GM18502 (cell line): Measurements from ENCODE around the gene AUP1.
A peak's percentile ranks its signal among the peaks of the same experiment; 100 is the strongest.

Experiments used
- ATAC-seq: cut with Tn5 transposase; IDR thresholded peaks from one replicate; pipeline ENCODE4 v1.9.1; 2021; ENCODE audit warnings: mild to moderate bottlenecking; ENCODE audit not compliant: unreplicated experiment, poor library complexity

AUP1 gene

DNA sequence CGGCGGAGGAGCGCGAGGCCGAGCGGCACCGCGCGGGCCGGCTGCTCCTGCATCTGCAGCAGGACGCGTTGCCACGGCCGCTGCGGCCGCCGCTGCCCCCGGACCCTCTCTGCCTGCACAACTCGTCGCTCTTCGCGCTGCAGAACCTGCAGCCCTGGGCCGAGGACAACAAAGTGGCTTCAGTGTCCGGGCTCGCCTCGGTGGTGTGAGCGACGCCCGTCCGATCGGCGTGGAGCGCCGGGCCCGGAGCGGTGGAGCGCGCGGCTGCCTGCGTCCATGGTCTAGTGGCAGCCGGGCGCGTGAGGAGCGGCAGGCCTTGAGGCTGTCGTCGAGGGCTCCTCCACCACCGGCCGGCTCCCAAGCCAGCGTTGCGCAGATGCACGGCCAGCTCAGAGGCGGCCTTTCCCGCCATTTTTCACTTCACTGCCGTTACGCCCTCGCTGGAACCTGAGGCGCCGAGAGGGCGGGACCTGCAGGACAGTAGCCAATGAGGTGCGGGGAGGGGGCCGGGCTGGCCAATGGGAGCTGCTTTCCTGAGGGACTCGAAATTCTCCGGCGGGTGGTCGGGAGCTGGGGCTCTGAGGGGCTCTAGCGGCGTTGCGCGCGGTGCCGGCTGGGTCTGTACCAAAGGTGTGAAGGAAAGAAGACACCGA lies 13.4 kb downstream of the AUP1 start:
- ATAC-seq, result peak; percentile 85

DNA sequence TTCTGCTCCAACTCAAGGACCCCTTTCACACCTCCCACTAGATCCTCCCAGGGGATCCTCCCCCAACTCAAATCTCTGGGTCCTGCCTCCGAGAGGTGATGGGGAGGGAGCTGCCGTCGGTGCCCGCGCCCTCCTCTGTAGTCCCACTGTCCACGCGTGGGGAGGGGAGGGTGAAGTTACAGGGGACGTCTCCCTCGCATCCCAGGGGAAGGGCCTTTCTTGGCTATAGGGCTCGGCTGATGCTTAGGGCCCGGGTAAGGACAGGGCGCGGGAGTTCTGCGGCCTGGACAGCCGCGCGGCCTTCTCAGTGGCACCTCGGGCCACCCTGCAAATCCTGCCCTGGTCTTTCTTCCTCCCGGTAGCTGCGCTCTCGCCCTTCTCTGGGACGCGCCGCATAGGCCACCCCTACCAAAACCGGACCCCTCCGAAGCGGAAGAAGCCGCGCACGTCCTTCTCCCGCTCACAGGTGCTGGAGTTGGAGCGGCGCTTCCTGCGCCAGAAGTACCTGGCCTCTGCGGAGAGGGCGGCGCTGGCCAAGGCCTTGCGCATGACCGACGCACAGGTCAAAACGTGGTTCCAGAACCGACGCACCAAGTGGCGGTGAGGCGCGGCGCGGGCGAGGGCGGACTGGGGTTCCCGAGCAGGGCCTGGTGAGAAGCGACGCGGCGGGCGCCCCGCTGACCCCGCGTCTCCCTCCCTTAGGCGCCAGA lies 14.1 kb downstream of the AUP1 start:
- ATAC-seq, result no peak

DNA sequence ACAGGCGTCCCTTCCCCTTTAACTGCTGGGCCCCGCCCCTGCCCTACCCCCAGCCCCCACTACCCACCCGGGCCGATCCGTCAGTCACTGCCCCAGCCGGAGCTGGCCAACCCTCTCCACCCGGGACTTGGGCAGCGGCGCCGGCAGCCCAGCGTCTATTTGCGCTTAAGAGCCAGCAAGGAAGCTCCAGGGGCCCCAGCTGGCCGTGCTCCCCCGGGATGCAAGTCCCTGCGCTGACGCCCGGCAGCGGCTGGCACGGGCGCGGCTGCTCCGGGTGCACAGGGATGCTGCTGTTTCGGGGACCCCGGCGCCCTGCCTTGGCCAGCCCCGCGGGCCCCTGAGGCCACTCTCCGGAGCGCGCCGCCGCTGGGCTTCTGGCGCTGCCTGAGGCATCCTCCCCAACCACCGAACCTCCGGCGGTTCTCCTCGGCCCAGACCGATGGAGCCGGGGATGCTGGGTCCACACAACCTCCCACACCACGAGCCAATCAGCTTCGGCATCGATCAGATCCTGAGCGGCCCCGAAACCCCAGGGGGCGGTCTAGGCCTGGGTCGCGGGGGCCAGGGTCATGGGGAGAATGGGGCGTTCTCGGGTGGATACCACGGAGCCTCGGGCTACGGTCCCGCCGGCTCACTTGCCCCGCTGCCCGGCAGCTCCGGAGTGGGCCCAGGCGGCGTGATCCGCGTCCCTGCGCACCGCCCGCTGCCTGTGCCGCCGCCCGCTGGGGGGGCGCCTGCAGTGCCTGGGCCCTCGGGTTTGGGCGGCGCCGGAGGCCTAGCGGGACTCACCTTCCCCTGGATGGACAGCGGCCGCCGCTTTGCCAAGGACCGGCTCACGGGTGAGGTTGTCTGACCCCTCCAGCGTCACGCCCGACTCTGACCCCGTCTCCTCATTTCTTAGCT lies 14.9 kb downstream of the AUP1 start, which contains the start of gene TLX2:
Gene TLX2 (plus strand): TSS at position 83 of the 903 bp plus-strand sequence. CDS start 357 bp downstream, at position 440.
- no peak for ATAC-seq

DNA sequence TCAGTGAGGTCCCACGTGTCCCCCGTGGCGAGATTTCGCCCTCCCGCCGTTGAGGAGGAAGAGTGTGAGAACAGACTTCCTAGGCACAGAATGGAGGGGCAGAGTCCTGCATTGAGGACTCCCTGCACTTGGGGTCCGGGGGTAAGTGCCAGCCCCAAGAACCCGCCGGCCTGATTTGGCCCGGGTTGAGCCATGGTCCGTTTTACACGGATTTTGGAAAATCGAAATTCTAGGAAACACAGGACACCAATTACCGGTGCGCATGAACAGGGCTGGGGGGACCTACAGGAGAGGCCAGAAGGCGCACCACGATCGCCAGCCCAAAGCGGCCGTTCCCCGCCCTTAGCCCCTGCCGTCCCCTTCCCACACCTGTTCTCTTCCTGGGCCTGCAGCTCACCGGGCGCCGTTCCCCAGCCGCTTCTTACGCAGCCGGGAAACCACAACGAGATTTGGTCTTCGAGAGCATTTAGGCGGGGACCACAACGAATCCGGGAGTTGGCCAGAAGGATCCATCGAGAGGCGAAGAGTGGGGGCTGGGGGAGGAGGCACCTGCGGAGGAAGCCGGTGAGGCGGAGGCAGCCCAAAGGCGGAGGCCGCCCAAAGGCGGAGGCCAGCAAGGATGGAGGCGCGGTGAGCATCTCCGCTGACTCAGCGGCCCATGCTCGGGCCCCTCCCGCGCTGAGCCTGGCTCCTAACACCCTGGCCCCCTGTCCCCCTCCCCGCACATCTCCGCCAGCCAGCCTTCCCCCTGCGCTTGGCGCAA lies 15.7 kb downstream of the AUP1 start:
- no peak for ATAC-seq

DNA sequence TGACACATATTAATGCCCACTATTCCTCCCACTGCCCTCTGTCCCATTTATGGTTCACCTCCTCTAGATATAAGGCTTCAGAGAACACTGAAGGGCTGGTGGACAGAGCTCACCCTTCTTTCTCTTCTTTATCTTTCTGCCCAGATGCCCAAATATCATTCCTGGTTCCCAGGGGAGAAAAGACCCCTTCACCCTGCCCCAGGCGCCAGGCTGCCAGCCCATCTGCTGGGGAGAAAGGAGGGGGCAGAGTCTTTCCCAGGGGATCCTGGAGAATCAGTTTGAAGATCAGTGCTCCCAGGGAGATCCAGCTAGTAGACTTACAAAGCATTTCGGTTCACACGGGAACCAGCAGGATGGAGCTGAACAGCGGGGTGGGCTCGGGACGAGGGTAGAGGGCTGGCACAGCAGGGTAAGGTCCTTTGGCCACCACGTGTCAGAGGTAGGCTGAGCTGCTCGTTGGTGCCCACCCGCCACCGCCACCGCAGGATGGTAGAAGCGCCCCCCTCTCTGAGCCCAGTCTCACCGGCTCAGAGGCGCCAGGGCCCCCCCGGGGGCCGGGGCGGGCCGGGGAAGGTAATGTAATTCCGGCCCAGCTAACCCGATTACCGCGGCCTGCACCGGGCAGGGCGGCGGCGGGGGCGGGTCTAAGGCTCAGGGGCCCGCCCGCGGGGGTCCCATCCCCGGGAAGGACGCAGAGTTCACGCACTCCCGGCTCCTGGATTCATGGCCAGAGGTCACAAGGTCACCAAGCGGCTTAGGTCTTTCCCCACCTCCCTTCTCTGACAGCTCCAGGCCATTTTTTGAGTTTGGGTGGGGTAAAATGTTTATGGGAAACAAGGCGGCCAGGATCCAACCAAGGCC lies 16.5 kb downstream of the AUP1 start:
- ATAC-seq, result no peak

DNA sequence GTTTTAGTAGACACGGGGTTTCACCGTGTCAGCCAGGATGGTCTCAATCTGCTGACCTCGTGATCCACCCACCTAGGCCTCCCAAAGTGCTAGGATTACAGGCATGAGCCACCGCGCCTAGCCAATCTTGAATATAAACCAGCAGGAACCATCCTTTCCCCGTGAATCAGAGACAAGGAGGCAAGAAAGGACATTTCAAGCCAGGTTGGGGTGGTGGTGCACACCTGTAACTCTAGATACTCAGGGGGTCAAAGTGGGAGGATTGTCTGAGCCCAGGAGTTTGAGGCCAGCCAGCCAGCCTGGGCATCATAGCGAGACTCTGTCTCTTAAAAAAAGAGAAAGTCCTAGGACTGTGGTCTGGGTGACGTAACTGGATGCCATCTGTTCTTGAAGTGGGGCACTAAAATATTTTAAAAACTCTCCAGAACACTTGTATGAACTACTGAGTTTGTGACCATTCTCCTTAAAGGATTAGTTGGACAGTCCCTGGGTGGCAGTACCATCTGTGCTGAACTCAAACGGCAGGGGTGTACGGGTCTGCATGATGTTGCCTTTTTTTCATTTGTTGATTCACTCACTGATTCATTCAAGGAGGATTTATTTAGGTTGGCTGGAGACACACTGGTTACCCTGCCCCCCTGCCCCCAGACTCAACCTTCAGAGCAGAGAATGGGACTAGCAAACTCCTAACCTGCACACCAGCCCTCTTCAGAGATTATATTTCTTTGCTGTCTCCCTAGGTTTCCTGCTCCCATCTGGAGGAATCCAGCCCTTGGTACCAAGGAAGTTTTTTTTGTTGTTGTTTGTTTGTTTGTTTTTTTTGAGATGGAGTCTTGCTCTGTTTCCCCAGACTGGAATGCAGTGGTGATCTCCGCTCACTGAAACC lies 18.2 kb downstream of the AUP1 start:
- no peak for ATAC-seq

DNA sequence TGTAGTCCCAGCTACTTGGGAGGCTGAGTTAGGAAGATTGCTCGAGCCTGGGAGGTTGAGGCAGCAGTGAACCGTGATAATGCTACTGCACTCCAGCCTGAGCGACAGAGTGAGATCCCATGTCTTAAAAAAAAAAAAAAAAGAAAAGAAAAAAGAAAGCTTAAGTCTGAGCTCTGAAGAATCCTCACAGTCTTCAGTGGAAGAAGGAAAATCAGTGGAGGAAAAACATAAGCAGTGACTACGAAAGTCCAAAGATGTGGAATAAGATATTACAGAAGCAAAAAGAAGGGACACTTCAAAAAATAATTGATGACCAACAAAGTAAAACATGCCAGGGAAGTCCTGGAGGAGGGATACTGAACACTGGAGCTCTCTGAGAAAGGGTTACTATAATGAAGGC lies 19.2 kb downstream of the AUP1 start:
- ATAC-seq, result no peak

DNA sequence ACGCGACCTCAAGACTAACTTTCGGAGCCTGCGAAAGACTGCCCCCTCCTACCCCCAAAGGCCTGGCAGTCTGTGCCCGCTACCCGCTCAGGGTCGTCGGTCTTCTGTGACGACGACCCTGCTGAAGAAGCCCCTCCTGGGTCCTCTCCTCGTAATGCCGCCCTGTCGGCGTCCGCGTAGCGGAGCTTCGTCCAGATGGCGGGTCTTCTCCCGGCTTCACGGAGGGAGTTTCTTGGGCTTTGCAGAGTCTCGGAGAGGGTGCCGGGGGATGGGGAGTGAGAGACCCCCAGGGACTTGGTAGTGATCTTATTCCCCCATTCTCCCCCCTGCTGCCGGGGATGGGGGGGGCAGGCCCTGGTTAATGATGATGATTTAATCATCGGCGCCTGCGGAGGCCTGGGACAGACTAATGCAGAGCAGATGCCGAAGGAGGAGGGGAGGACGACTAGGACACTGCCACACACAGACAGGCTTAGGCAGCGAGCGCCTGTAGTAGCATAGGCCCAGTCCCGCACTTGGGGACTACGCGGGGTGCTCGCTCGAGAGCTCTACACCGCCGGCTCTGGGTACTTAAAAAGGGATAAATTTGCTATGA lies 21.5 kb downstream of the AUP1 start:
- ATAC-seq, result no peak

DNA sequence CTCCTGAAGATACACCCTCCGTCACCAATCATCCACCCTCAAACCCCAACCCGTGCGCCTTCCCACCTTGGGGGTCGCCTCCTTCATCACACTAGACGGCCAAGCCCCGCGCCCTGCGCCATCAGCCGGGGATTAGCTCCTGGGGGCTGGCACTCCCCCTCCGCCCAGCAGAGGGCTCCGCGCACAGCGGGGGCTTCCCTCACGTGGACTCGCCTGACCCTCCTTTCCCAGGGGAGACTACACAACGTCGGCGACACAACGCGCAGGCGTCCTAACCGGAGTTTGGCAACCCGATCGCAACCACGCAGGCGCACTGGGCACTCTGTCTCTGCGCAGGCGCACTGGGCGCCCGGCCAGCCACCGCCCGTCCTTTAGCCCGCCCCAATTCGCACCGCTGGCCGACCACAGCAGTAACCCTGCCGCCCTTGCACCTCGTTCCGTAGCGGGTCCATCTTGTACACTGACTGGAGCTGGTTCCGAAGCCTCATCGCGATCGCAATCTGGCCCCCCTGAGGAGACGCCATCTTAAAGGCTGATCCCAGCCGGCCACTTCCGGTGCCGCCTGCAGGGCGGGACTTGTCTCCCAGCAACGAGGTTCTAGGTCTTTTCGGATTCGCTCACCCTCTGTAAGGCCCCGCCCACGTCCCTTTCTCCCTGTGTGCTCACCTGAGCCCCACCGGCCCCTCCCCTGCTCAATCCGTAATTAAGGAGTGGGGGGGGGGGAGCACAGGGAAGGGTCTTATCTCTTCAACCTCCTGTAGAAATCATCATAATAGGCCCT lies 22.2 kb downstream of the AUP1 start, which contains the start of gene PCGF1:
Gene PCGF1 (minus strand): TSS at position 551 of the 781 bp plus-strand sequence. CDS start 27 bp downstream, at position 524.
- ATAC-seq, result peak; percentile 91

DNA sequence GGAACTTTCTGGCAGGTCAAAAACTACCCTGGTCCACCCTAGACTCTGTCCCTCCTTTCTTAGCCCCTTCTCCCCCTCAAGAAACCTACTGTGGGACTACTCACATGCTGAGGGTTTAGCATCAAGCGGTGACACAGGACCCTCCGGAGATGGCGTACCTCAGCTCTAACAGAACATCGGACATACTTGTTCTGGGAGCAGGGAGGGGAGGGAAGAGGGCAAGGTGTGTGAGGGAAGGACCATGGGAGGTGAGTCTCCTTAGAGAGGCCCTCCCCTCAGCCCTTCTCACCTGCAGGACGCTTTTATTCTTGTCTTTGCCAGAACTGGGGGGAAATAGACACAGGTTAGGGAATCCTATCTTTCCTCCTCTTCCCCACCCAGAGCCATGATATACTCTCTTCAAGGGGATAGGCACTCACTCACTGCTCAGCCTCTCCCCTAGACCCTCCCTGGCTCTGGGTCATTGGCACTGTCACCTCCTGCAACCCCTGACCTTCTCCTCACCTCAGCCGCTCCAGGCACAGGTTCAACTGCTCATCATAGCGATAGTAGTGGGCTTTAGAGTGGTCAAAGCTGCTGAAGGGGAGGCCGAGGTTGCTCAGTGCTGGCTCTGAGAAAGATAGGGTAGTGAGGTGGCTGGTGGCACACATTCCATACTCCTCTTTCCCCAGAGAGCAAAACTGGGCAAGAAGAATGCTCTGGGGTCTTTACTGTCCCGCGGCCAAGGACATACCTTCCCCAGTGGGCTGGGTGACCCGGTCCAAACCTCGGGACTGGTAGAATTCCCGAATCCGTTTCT lies 23.9 kb downstream of the AUP1 start:
- ATAC-seq, result no peak

DNA sequence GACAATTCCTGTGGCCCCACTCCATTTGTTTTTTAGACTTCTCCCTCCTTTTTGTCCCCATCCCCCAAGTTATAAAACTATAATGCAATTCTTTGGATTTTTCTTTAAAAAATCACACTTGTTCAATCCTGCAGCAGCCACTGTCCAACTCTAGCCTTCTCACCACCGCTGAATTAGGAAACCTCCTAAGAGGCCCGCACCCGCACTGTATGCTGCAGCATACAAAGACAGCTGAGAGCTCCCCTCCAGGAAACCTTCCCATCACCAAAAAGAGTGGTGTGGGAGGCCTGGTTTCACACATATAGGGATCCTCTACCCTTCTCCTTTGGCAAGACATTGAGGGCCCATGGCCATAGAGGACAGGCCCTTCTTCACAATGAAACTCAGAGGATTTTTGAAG lies 24.9 kb downstream of the AUP1 start:
- ATAC-seq, result no peak

DNA sequence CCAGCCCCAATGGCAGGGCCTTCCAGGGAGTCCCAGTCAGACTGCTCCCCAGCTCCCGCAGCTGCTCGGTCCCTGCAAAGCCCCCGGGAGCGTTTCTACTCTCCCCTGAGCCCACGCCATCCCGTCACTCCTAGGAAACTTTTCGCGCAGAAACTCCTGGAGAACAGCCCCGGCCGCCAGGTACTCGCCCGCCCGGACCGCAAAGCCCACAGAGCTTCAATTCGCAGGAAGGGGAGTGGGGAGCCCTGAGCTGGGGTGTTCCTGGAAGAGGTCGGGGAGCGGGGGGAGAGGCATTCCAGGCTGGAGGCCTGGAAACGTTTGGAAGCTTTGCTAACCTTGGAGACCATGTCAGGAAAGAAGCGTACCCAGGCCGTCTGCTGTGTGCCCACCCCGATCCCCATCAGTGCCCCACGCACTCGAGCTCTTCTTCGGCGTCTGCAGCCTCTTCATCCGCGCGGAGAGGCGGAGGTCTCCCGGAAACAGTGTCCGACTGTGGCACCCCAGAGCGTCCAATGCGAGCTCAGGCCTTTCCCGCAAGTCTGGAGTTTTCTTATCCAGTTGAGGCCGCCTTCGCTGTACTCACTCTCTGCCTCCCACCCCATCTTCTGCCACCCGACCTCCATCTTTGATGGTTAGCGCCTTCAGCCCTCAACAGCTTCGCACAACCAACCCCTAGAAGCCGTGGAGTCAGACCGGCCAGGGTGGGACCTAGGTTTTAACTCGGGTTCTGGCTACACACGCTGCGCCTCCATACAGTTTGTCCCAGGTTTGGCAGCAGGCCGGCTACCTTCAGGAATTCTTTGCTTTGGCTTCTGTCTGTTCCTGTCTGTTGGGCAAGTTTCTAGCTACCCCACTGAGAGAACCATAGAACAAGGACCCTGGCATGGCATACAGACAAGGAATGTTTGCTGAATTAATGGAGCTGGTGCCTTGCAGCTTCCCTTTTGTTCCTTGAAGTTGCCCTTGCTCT lies 25.7 kb downstream of the AUP1 start:
- ATAC-seq, result no peak

DNA sequence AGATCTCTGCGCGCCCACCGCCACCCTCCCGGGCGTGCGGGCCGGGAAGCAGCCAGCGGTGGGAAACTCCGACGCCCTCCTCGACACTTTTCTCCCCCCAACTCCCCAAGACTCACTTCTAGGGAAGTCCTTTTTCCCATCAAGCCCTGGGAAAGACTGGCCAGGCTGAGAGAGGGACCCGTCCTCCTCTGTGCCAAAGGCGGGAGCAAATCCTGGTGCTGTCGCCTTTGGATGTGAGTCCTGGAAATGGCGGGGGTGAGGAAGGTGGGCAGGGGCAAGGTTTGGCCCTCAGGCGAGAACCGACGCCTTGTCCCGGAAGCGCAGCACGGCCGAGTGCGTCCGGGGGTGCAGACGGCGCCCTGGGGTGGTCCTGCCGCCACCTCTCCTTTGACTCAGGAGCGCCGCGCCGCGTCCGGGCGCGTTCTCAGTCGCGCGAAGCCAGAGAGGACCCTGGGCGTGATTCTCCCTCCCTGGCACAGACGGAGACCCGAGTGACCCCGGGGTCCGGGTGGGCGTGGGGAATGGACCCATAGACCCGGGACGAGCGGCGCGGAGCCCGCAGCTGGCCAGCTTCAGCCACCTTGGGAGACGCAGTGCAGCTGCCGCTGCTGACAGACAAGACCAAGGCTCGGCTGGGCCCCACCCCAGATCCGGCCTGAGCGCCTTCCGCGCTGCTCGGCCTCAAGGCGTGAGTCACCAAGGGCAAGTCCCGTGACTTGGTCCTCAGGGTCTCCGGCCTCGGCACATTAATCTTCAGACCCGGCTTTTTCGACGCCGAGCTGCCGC lies 26.6 kb downstream of the AUP1 start:
- peak; percentile 40 for ATAC-seq

DNA sequence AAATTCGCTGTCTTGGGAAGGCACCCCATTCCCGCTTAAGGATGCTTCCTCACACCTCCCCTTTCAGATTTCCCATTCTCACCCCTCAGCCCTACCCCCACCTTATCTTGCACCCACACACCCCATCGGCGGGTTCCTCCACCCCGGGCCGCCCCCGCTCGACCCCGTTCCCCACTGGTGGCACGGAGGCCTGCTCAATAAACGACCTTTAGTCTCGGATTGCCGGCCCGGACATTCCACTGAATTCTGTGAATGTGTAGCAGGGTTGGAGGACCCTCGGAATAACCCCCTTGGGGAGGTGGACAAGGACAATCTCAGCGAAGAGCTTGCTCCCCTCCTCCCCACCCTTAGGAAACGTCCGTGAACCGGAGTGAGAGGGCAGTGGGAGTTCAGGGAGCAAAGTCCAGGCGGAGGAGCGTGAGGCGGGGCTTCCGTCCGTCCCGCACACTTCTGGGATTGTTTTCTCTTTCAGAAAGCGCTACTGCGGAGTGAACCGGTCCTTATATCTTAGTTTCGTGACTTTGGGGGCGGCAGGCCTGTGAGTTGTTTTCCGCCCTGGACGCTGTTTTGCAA lies 27.3 kb downstream of the AUP1 start:
- no peak for ATAC-seq
